ENCODE data around the gene LIN7A. TPM values are rescaled to one million over a fixed set of nuclear protein-coding genes. Genes with fewer than 3 reads are reported as not detected.

The LIN7A gene
- total RNA-seq, 2 donors from 2014 or later = 2.2 to 5.4 TPM

- TF ChIP-seq CTCF (IDR thresholded peaks at IDR 0.05) (no peak), POLR2AphosphoS5 (IDR thresholded peaks at IDR 0.05) (no peak), POLR2A (IDR thresholded peaks at IDR 0.05) (no peak)
- H3K27ac ChIP-seq = no peak overlapping the region
- no peaks in the 10 kb centered on the region for H3K4me1 ChIP-seq (replicated peaks)
- H3K4me3 ChIP-seq = no peak overlapping the region
- intact Hi-C loops (cut with DNase I) = no loop called here
- no peaks in the 10 kb centered on the region for H3K27me3 ChIP-seq (replicated peaks; ENCODE audit: insufficient read depth)
- no peaks in the 10 kb centered on the region for H3K36me3 ChIP-seq
- H3K9me3 ChIP-seq = no peaks in the 10 kb centered on the region
- no peak for DNase-seq (ENCODE audit: low spot score)
Observed at GRCh38 chr12:80858356-80858755, 79.4 kb downstream of the LIN7A start.

DNA sequence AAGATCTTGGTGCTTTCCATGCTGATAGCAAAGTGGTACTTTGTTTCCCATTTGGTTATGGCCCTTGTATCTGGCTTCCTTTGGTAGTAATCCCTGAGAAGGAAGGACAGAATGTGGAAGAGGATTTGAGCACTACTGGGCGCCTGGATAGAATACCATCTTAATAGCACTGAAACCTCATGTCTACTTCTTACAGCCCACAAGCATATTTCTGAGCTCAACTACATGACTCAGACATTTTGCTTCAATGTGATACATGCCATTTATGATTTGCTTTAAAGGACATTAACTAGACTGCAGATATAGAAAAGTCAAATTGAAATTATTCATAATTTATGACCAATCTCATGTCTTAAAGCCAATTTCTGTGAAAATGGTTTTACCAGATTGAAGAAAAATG, 80.4 kb downstream of the LIN7A start:
- 94% methylated on average over 1 of the region's 1 CpG for WGBS
- no peak for TF ChIP-seq CTCF (IDR thresholded peaks at IDR 0.05)
- no peak for TF ChIP-seq POLR2AphosphoS5 (IDR thresholded peaks at IDR 0.05)
- TF ChIP-seq POLR2A (IDR thresholded peaks at IDR 0.05) = no peak
- no peak for DNase-seq (ENCODE audit: low spot score)
- intact Hi-C loops (cut with DNase I) = no loop called here
- no peak overlapping the region for H3K27ac ChIP-seq
- no peaks in the 10 kb centered on the region for H3K9me3 ChIP-seq
- no peaks in the 10 kb centered on the region for H3K36me3 ChIP-seq
- H3K4me1 ChIP-seq (replicated peaks) = no peaks in the 10 kb centered on the region
- H3K4me3 ChIP-seq = no peak overlapping the region
- no peaks in the 10 kb centered on the region for H3K27me3 ChIP-seq (replicated peaks; ENCODE audit: insufficient read depth)

DNA sequence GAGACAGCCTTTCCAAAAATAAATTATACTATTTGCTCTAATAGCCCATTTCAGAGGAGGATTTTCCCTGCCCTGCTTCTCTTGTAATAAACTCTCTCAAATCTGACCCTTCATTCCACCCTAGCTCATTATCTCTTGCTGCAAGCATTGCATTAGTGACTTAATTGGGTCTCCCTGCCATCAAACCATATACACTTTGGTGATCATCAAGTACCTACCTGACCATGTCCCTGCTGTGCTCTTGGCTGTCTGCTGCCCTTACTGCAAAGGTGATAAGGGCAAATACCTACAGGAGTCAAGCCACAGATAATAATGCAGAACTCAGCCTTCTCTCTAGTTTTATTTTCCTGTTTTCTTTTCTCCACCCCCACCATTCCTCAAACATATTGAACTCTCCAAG, 88.4 kb downstream of the LIN7A start:
- no peaks in the 10 kb centered on the region for H3K9me3 ChIP-seq
- no peak overlapping the region for H3K27ac ChIP-seq
- intact Hi-C loops (cut with DNase I) = no loop called here
- H3K36me3 ChIP-seq = no peaks in the 10 kb centered on the region
- no peaks in the 10 kb centered on the region for H3K27me3 ChIP-seq (replicated peaks; ENCODE audit: insufficient read depth)
- H3K4me3 ChIP-seq = no peak overlapping the region
- no peak for TF ChIP-seq CTCF (IDR thresholded peaks at IDR 0.05)
- TF ChIP-seq POLR2AphosphoS5 (IDR thresholded peaks at IDR 0.05) = no peak
- no peak for TF ChIP-seq POLR2A (IDR thresholded peaks at IDR 0.05)
- no peaks in the 10 kb centered on the region for H3K4me1 ChIP-seq (replicated peaks)
- DNase-seq (ENCODE audit: low spot score) = no peak

GRCh38 chr12:80848858-80849257, 88.9 kb downstream of the LIN7A start:
- WGBS = 86% methylated on average over 1 of the region's 1 CpG
- intact Hi-C loops (cut with DNase I) = no loop called here

More at GRCh38 chr12:80848858-80849257, 88.9 kb downstream of the LIN7A start:
- H3K4me1 ChIP-seq (replicated peaks) = no peaks in the 10 kb centered on the region
- no peaks in the 10 kb centered on the region for H3K27me3 ChIP-seq (replicated peaks; ENCODE audit: insufficient read depth)
- no peaks in the 10 kb centered on the region for H3K9me3 ChIP-seq
- H3K36me3 ChIP-seq = no peaks in the 10 kb centered on the region
- H3K4me3 ChIP-seq = no peak overlapping the region
- no peak for DNase-seq (ENCODE audit: low spot score)
- TF ChIP-seq CTCF (IDR thresholded peaks at IDR 0.05) = no peak
- TF ChIP-seq POLR2A (IDR thresholded peaks at IDR 0.05) = no peak
- TF ChIP-seq POLR2AphosphoS5 (IDR thresholded peaks at IDR 0.05) = no peak
- no peak overlapping the region for H3K27ac ChIP-seq
